ENCODE results near the gene IZUMO1.
A peak's percentile ranks its signal among the peaks of the same experiment; 100 is the strongest.

IZUMO1 gene

DNA sequence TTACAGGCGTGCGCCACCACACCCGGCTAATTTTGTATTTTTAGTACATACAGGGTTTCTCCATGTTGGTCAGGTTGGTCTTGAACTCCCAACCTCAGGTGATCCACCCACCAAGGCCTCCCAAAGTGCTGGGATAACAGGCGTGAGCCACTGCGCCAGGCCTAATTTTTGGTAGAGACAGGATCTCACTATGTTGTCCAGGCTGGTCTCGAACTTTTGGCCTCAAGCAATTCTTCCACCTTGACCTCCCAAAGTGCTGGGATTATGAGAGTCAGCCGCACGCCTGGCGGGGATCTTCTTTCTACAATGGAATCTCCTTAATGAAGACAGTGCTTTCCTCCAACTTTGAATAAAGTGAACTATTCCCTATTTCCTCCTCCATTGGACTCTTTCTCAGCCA lies 12.1 kb downstream of the IZUMO1 start:
- H3K27me3 ChIP-seq (ENCODE audit: control insufficient read depth, insufficient read depth, low read length): peaks cover 7% of the 10 kb centered on the region
- no peak overlapping the region for H3K4me3 ChIP-seq (ENCODE audit: low read depth, low read length)
- H3K9me3 ChIP-seq (ENCODE audit: control insufficient read depth, insufficient read depth, low read depth, low read length): no peaks in the 10 kb centered on the region
- H3K36me3 ChIP-seq (ENCODE audit: control insufficient read depth, insufficient read depth, low read length): no peaks in the 10 kb centered on the region
- peaks cover 12% of the 10 kb centered on the region for H3K4me1 ChIP-seq (ENCODE audit: control insufficient read depth, insufficient read depth, low read length)
- H3K27ac ChIP-seq (ENCODE audit: low read depth, low read length): no peak overlapping the region
- H3K9ac ChIP-seq (ENCODE audit: low read length): no peak overlapping the region

DNA sequence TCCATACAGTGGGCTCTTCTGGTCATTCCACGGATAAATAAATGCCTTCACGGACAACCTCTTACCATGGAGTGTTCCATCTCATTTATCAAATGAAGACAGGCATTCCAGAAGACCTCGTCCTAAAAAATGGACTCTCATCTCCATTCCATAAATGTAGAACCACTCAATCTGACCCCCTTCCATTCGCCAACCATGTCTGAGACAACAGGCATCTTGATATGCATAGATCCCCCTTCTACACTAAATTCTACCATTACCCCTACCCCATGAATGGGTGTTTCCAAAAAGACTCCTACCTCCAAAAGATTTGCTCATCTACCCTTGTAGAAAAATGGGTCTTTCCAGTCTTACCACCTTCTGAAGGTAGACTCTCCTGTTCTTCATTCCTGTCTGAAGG lies 15.3 kb downstream of the IZUMO1 start:
- Histone ChIP-seq H3K4me1 (ENCODE audit: control insufficient read depth, insufficient read depth, low read length) (no peaks in the 10 kb centered on the region), H3K27ac (ENCODE audit: low read depth, low read length) (no peak overlapping the region), H3K4me3 (ENCODE audit: low read depth, low read length) (no peak overlapping the region), H3K9ac (ENCODE audit: low read length) (no peak overlapping the region), H3K9me3 (ENCODE audit: control insufficient read depth, insufficient read depth, low read depth, low read length) (no peaks in the 10 kb centered on the region), H3K36me3 (ENCODE audit: control insufficient read depth, insufficient read depth, low read length) (no peaks in the 10 kb centered on the region), H3K27me3 (ENCODE audit: control insufficient read depth, insufficient read depth, low read length) (no peaks in the 10 kb centered on the region)

DNA sequence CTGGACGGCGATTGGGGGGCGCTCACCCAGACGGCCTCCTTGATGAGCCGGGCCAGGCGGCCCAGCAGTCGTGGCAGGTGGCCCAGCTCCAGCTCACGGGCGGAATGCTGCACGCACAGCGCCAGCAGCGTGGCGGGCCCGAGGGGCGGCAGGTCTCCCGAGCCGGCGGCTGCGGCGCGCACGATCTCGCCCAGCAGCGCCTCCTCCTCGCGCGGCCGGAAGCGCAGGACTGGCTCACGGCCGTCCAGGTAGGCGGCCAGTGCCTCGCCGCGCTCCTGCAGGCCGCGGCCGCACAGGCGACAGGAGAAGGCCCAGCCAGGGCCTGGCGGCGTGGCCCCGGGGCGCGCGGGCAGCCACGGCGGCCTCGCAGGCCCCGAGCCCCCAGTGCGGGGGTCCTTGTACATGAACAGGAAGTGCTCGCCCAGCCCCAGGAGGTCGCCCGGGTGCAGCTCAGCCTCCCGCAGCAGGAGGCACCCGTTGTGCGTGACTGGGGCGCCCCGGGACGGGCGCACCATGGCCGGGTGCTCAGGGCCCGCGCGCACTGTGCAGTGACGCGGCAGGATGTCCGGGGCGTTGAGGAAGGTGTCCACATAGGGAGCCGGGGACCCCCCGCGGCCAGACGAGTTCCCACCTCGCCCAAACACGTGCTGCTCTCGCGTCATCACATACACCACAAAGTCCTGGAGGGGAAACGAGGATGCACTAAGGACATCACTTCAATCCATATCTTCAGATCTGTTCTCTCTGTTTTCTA lies 17.6 kb downstream of the IZUMO1 start:
- no peaks in the 10 kb centered on the region for H3K27me3 ChIP-seq (ENCODE audit: control insufficient read depth, insufficient read depth, low read length)
- no peaks in the 10 kb centered on the region for H3K9me3 ChIP-seq (ENCODE audit: control insufficient read depth, insufficient read depth, low read depth, low read length)
- peak overlapping the region; percentile 19; the same call in 1 of the 2 replicates for H3K4me3 ChIP-seq (ENCODE audit: low read depth, low read length)

DNA sequence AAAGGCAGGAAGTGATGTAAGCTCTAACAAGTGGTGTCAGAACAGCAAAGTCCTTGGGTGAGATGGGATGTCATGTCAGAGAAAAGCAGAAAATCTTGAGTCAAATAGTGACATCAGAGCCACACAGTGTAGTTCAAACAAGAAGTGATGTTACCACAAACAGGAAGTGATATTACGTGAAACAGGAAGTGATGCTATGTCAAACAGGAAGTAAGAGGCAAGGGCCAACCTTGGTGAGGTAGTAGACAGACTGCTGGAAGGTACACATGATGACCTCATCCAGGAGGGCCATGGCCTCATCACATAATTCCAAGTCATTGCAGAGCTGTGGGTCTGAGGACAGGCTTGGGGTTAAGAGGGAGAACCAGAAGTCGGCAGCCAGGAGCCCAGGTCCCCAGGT lies 20.2 kb downstream of the IZUMO1 start:
- H3K9ac ChIP-seq (ENCODE audit: low read length): no peak overlapping the region
- no peaks in the 10 kb centered on the region for H3K9me3 ChIP-seq (ENCODE audit: control insufficient read depth, insufficient read depth, low read depth, low read length)
- H3K27me3 ChIP-seq (ENCODE audit: control insufficient read depth, insufficient read depth, low read length): no peaks in the 10 kb centered on the region
- H3K36me3 ChIP-seq (ENCODE audit: control insufficient read depth, insufficient read depth, low read length): no peaks in the 10 kb centered on the region
- peaks cover 2% of the 10 kb centered on the region; the same call in 1 of the 2 replicates for H3K4me1 ChIP-seq (ENCODE audit: control insufficient read depth, insufficient read depth, low read length)
- no peak overlapping the region for H3K4me3 ChIP-seq (ENCODE audit: low read depth, low read length)
- H3K27ac ChIP-seq (ENCODE audit: low read depth, low read length): no peak overlapping the region

More for the DNA sequence above, 17.6 kb downstream of the IZUMO1 start:
- H3K4me1 ChIP-seq (ENCODE audit: control insufficient read depth, insufficient read depth, low read length): peaks cover 2% of the 10 kb centered on the region; the same call in 1 of the 2 replicates
- H3K27ac ChIP-seq (ENCODE audit: low read depth, low read length): no peak overlapping the region
- no peak overlapping the region for H3K9ac ChIP-seq (ENCODE audit: low read length)
- H3K36me3 ChIP-seq (ENCODE audit: control insufficient read depth, insufficient read depth, low read length): no peaks in the 10 kb centered on the region

DNA sequence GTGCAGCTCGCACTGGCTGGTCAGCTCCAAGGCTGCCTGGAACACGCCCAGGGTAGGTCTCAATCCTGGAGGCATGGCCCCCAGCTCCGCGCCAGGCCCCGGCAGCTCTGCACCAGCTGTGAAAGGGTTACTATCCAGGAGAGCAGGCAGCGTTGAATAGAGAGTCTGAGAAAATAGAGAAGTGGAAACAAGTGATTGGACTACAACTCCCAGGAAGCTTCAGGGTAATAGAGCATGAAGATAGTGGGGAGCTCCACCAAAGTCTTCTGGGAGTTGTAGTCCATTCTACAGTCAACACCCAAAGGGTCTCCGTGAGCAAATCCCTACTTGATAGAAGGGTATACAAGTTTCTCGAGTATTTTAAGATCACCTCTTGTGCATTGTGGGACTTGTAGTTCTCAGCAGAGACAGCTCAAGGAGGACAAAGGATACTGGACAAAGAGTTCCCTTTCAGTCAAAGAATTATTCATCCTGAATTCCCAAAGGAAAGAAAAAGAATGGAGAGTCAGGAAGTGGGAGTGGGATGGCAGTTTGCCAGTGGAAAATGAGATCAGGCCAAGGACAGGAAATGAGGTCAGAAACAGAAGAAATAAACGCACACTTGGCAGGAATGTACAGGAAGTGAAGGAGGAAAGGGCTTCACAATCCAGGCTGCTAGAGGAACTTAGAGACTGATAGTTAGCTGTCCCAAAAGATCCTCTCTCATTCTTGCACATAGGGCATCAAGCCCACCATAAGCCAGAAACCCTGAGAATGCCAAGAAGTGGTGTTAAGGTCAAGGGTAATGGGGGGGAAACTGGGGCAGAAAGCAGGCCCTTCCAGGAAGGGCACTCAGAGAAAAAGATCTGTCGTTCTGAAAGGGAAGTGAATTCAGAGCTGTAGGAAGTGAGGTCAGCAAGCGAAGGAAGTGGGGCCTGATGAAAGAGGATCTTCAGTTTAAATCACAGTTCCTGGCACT lies 21.6 kb downstream of the IZUMO1 start:
- no peak overlapping the region for H3K9ac ChIP-seq (ENCODE audit: low read length)
- no peak overlapping the region for H3K27ac ChIP-seq (ENCODE audit: low read depth, low read length)
- H3K9me3 ChIP-seq (ENCODE audit: control insufficient read depth, insufficient read depth, low read depth, low read length): no peaks in the 10 kb centered on the region
- H3K27me3 ChIP-seq (ENCODE audit: control insufficient read depth, insufficient read depth, low read length): no peaks in the 10 kb centered on the region
- H3K36me3 ChIP-seq (ENCODE audit: control insufficient read depth, insufficient read depth, low read length): no peaks in the 10 kb centered on the region
- H3K4me3 ChIP-seq (ENCODE audit: low read depth, low read length): no peak overlapping the region
- peaks cover 5% of the 10 kb centered on the region for H3K4me1 ChIP-seq (ENCODE audit: control insufficient read depth, insufficient read depth, low read length)

DNA sequence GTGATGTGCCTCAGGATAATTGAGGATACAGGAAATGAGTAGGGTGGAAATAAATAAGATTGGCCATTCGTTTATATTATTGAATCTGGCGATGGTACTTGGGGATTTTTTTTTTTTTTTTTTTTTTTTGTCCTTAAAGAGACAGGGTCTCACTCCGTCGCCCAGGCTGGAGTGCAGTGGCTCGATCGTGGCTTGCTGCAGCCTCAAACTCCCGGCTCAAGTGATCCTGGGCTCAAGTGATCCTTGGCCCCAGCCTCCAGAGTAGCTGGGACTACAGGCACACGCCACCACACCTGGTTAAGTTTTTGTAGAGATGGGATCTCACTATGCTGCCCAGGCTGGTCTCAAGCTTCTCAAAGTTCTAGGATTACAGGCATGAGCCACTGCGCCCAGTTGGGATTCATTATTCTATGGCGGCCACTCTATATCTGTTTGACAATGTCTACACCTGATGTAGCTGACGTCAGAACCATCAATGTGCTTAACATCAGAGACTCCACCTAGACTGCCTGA lies 24.5 kb downstream of the IZUMO1 start:
- H3K9ac ChIP-seq (ENCODE audit: low read length): no peak overlapping the region
- peaks cover 22% of the 10 kb centered on the region for H3K4me1 ChIP-seq (ENCODE audit: control insufficient read depth, insufficient read depth, low read length)
- H3K9me3 ChIP-seq (ENCODE audit: control insufficient read depth, insufficient read depth, low read depth, low read length): no peaks in the 10 kb centered on the region
- H3K27me3 ChIP-seq (ENCODE audit: control insufficient read depth, insufficient read depth, low read length): no peaks in the 10 kb centered on the region
- H3K27ac ChIP-seq (ENCODE audit: low read depth, low read length): no peak overlapping the region
- no peaks in the 10 kb centered on the region for H3K36me3 ChIP-seq (ENCODE audit: control insufficient read depth, insufficient read depth, low read length)
- H3K4me3 ChIP-seq (ENCODE audit: low read depth, low read length): no peak overlapping the region

DNA sequence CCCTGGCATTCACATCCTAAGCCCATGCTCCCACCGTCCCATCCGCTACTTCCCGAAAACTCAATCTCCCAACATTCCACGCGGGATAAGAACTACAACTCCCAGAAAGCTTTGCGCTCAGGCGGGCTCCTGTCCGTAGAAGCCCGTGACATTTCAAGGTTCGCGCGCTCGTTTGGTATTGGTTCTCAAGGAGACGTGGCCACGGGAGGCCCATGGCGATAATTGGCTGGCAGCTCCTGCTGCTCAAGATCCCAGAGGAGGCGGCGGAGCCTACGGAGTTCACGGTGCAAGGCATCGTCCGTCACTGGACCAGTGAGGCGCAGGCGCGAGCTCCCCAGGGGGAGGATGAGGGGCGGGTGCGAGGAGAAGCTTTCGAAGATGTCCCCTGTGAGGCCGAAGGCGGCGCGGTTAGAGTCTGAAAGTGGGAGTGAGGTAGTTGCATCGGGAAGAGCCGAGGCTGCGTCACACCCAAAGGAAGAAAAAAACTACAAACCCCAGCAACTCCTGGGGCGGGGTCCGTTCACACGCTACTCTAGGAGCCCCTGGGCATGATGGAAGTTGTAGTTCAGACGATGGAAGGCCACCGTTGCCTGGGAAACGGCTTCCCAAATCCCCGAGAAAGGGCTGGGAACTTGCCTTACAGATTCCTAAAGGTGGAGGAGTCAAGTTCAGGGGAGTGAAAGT lies 26.0 kb downstream of the IZUMO1 start:
- no peak overlapping the region for H3K27ac ChIP-seq (ENCODE audit: low read depth, low read length)
- H3K36me3 ChIP-seq (ENCODE audit: control insufficient read depth, insufficient read depth, low read length): no peaks in the 10 kb centered on the region
- no peaks in the 10 kb centered on the region for H3K27me3 ChIP-seq (ENCODE audit: control insufficient read depth, insufficient read depth, low read length)

DNA sequence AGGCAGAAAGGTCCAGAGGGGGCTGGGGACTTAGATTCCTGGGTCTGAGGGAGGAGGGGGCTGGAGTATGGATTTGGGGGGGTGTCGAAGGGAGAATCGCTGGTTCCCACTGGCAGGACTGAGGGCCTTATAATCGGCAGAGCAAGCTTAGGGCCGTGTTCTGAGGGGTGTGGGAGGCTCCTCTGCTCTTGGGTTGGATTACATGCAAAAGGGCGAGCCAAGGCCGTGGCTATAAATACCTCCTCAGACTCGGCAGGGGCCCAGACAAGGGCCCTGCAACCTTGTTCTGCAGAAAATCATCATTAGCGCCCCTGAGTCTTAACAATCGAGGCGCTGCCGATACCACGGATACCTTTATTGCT lies 26.5 kb downstream of the IZUMO1 start:
- H3K27ac ChIP-seq (ENCODE audit: low read depth, low read length): no peak overlapping the region
- H3K27me3 ChIP-seq (ENCODE audit: control insufficient read depth, insufficient read depth, low read length): no peaks in the 10 kb centered on the region
- no peaks in the 10 kb centered on the region for H3K36me3 ChIP-seq (ENCODE audit: control insufficient read depth, insufficient read depth, low read length)
- peak overlapping the region; percentile 75 for H3K4me3 ChIP-seq (ENCODE audit: low read depth, low read length)
- H3K4me1 ChIP-seq (ENCODE audit: control insufficient read depth, insufficient read depth, low read length): peaks cover 36% of the 10 kb centered on the region
- no peaks in the 10 kb centered on the region for H3K9me3 ChIP-seq (ENCODE audit: control insufficient read depth, insufficient read depth, low read depth, low read length)
- H3K9ac ChIP-seq (ENCODE audit: low read length): no peak overlapping the region

More for the DNA sequence above, 26.0 kb downstream of the IZUMO1 start:
- Histone ChIP-seq H3K9ac (ENCODE audit: low read length) (peak overlapping the region; percentile 67), H3K9me3 (ENCODE audit: control insufficient read depth, insufficient read depth, low read depth, low read length) (no peaks in the 10 kb centered on the region), H3K4me1 (ENCODE audit: control insufficient read depth, insufficient read depth, low read length) (peaks cover 31% of the 10 kb centered on the region), H3K4me3 (ENCODE audit: low read depth, low read length) (peak overlapping the region; percentile 75)

DNA sequence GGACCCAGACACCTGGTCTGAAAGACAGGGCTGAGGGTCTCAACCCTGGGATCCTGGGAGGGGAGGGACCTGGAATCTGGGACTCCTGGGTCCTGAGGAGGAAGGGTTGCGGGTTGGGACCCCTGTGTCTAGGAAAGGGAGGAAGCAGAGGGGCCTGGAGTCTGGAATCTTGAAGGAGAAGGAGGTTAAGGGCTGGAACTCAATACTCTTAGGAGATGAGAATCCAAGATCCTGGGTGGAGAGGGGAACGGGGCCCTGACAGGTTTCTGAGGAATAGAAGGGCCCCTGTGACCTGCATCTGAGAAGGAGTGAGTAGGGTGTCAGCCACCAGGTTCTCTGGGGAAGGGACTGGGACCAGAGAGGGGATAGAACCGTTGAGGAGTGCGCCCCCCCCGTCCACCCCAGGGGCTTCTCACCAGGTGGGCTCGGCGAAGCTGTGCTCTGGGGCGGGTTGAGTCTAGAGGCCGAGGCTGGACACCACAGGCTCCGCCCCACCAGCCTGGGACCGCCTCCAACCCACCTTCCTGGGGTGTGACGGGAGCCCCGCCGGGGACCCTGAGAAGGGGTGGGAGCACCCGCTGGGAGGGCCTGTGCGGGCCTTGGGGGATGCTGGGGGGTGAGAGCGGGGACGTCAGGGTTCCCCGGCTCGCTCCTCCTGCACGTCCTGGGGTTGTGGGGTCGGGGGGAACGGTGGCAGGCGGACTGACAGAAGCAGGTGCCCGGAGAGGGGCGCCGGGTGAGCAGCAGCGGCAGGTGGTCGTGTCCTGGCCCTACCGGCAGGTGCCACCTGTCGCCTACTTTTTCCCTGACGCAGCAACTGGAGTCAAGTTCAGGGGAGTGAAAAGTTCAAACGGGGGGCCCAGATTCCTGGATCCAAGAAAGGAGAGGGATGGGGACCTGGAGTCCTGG lies 27.2 kb downstream of the IZUMO1 start, which contains the start of gene MAMSTR:
TSS of gene MAMSTR (minus strand) at position 463 of the 909 bp plus-strand sequence. CDS start 694 bp downstream, outside the sequence.
- no peaks in the 10 kb centered on the region for H3K27me3 ChIP-seq (ENCODE audit: control insufficient read depth, insufficient read depth, low read length)
- H3K9me3 ChIP-seq (ENCODE audit: control insufficient read depth, insufficient read depth, low read depth, low read length): no peaks in the 10 kb centered on the region
- H3K27ac ChIP-seq (ENCODE audit: low read depth, low read length): no peak within 1 kb of the TSS
- H3K36me3 ChIP-seq (ENCODE audit: control insufficient read depth, insufficient read depth, low read length): no peaks in the 10 kb centered on the region
- peak within 1 kb of the TSS; percentile 10 for H3K9ac ChIP-seq (ENCODE audit: low read length)
- H3K4me3 ChIP-seq (ENCODE audit: low read depth, low read length): peak within 1 kb of the TSS; percentile 75
- peaks cover 41% of the 10 kb centered on the region for H3K4me1 ChIP-seq (ENCODE audit: control insufficient read depth, insufficient read depth, low read length)

DNA sequence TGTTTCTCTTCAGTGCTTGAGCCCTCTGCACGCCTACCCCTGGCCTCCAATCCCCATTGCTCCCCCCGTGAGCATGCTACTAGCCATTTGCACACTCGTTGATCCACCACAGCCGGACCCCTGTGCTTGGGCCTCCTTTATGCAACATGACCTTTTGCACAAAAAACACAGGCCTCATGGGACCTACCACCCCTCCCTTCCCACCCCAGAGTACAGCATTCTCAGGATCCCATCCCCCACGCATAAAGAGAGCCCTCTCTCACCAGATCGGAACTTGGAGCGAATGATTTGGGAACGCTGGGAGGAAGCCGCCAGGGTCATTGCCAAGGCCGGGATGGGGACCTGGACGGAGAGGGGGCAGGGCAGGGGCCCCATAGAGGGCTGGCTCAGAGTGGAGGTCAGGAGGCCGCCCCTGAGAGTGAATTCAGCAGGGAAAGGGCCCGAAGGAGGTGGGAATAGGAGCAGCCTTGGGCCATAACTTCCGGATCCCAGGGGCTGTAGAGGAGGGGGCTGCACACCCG lies 27.9 kb downstream of the IZUMO1 start:
- no peaks in the 10 kb centered on the region for H3K9me3 ChIP-seq (ENCODE audit: control insufficient read depth, insufficient read depth, low read depth, low read length)
- H3K27ac ChIP-seq (ENCODE audit: low read depth, low read length): no peak overlapping the region
- peak overlapping the region; percentile 75 for H3K4me3 ChIP-seq (ENCODE audit: low read depth, low read length)
- H3K36me3 ChIP-seq (ENCODE audit: control insufficient read depth, insufficient read depth, low read length): no peaks in the 10 kb centered on the region
- H3K27me3 ChIP-seq (ENCODE audit: control insufficient read depth, insufficient read depth, low read length): no peaks in the 10 kb centered on the region
- H3K4me1 ChIP-seq (ENCODE audit: control insufficient read depth, insufficient read depth, low read length): peaks cover 42% of the 10 kb centered on the region
- peak overlapping the region; percentile 10 for H3K9ac ChIP-seq (ENCODE audit: low read length)

Data from HUES6 (cell line).